Erythroblast (primary cell): ENCODE measurements around the gene IL32.

ENCODE experiments used
- GATA1 ChIP-seq: IDR thresholded peaks from 2 replicates; pipeline ENCODE4 v1.6.1; 2011; ENCODE audit warnings: low read depth, mild to moderate bottlenecking, control low read depth, low read length, moderate library complexity
- POLR2A ChIP-seq: IDR thresholded peaks from 2 replicates; pipeline ENCODE4 v1.6.1; 2011; ENCODE audit warnings: mild to moderate bottlenecking, low read length

DNA sequence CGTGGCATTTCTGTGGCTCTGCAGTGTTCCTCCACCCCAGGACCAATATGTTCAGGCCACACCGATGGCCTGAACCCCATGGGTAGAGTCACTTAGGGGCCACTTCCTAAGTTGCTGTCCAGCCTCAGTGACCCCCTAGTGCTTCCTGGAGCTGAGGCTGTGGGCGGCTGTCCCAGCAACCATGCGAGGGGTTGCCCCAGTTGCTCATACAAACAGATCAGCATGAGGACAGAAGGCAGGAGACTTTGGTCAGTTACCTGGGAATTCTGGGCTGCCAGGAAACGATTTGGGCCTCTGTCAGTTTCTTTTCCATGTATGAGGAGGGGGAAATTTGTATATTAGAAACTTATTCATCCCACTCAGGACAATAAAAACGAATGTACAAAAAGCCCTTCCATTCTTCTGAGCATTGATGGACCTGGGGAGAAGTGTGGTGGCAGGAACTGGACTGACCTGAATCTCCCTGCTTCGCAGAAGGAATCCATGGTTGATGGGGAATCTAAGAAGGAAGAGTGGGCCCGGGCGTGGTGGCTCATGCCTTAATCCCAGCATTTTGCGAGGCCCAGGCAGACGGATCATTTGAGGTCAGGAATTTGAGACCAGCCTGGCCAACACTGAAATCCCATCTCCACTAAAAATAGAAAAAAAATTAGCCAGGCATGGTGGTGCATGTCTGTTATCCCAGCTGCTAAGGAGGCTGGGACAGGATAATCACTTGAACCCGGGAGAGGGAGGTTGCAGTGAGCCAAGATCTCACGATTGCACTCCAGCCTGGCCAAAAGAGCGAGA lies 4.9 kb upstream of the IL32 start:
- TF ChIP-seq POLR2A = no peak
- no peak for TF ChIP-seq GATA1
